Measurements from ENCODE around the gene C1QL1. TPM values are rescaled to one million over a fixed set of nuclear protein-coding genes. Genes with fewer than 3 reads are reported as not detected.

The C1QL1 gene
- total RNA-seq, 1 donor from 2014 or later = 1.1 TPM

GRCh38 chr17:44989552-44990138, 21.5 kb upstream of the C1QL1 start:
- no peak for DNase-seq (ENCODE audit: low spot score)

- no peak for DNase-seq (ENCODE audit: low spot score)
These were observed 20.2 kb upstream of the C1QL1 start for GRCh38 chr17:44988044-44988942.

- DNase-seq (ENCODE audit: low spot score) = no peak
These were observed 15.5 kb upstream of the C1QL1 start for GRCh38 chr17:44983563-44983962.

- no peak for DNase-seq (ENCODE audit: low spot score)
These were observed 14.1 kb upstream of the C1QL1 start for GRCh38 chr17:44982113-44982702.

- no peak for DNase-seq (ENCODE audit: low spot score)
These were observed 13.3 kb upstream of the C1QL1 start for GRCh38 chr17:44981221-44981968.

- peak; percentile 59 for DNase-seq (ENCODE audit: low spot score)
These were observed 11.4 kb upstream of the C1QL1 start for GRCh38 chr17:44979426-44979995.

- DNase-seq (ENCODE audit: low spot score) = no peak
These were observed 10.7 kb upstream of the C1QL1 start for GRCh38 chr17:44978807-44979206.

GRCh38 chr17:44977814-44978550, 9.9 kb upstream of the C1QL1 start:
- DNase-seq (ENCODE audit: low spot score) = no peak

- DNase-seq (ENCODE audit: low spot score) = no peak
These were observed 9.0 kb upstream of the C1QL1 start for GRCh38 chr17:44977065-44977464.

GRCh38 chr17:44976206-44976605, 8.1 kb upstream of the C1QL1 start:
- no peak for DNase-seq (ENCODE audit: low spot score)

- DNase-seq (ENCODE audit: low spot score) = no peak
These were observed 4.8 kb upstream of the C1QL1 start for GRCh38 chr17:44972953-44973352.

GRCh38 chr17:44971776-44972483, 3.8 kb upstream of the C1QL1 start:
- DNase-seq (ENCODE audit: low spot score) = no peak

- DNase-seq (ENCODE audit: low spot score) = no peak
These were observed 2.1 kb upstream of the C1QL1 start for GRCh38 chr17:44970136-44970741.

- no peak for DNase-seq (ENCODE audit: low spot score)
These were observed 1.2 kb upstream of the C1QL1 start for GRCh38 chr17:44969144-44969780.

- no peak for DNase-seq (ENCODE audit: low spot score)
These were observed 237 bp downstream of the C1QL1 start for GRCh38 chr17:44967907-44968224.

- no peak for DNase-seq (ENCODE audit: low spot score)
These were observed 837 bp downstream of the C1QL1 start for GRCh38 chr17:44967026-44967906.

- DNase-seq (ENCODE audit: low spot score) = no peak
These were observed 1.6 kb downstream of the C1QL1 start for GRCh38 chr17:44966348-44967025.

Measured in ureter (tissue), 1 donor.